ENCODE data around the gene GRID2.
A peak's percentile ranks its signal among the peaks of the same experiment; 100 is the strongest.

Gene GRID2

DNA sequence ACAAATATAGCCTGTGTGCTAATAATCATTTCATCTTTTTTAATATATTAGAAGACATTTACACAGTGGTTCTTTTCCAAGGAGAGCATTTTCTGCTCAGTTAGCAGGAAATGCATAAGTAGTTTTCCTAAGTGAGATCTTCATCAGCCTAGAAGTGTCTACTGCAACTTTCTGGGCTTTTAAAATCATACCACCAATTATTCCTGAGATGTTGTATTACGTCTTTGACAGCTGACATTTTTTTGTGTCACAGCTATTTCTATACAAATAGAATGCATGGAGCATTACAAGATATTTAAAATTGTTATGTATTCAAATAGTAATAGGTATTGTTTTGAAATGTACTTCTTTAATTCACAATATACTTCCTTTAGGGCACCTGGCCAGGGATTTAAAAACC lies 158.0 kb downstream of the GRID2 start:
- H3K36me3 ChIP-seq (ENCODE audit: control insufficient read depth, insufficient read depth, low read length) = no peaks in the 10 kb centered on the region
- H3K4me1 ChIP-seq (ENCODE audit: control insufficient read depth, insufficient read depth, low read length) = peaks cover 58% of the 10 kb centered on the region
- no peak overlapping the region for H3K4me3 ChIP-seq (ENCODE audit: low read depth, low read length)
- no peaks in the 10 kb centered on the region for H3K9me3 ChIP-seq (ENCODE audit: control insufficient read depth, insufficient read depth, low read depth, low read length)
- no peak overlapping the region for H3K27ac ChIP-seq (ENCODE audit: low read depth, low read length)
- H3K9ac ChIP-seq (ENCODE audit: low read length) = no peak overlapping the region
- no peaks in the 10 kb centered on the region for H3K27me3 ChIP-seq (ENCODE audit: control insufficient read depth, insufficient read depth, low read length)

DNA sequence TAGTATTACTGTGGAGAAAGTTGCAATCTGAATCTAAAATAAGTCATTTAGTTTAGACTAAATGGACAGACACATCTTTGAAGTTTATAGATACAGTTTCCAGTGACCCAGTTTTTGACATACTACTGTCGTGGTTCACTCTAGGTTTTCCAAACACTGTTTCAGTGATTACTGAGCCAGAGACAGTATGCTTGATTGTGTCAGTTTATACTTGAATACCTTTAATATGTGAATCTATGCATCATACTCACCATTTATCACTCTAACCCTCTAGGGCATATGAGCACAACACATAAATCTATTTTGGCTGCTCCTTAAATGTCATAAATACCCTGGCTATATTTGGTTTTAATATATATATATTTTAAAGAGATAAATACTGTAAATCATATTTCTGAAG lies 173.5 kb downstream of the GRID2 start:
- Histone ChIP-seq H3K9me3 (ENCODE audit: control insufficient read depth, insufficient read depth, low read depth, low read length) (no peaks in the 10 kb centered on the region), H3K27ac (ENCODE audit: low read depth, low read length) (no peak overlapping the region), H3K36me3 (ENCODE audit: control insufficient read depth, insufficient read depth, low read length) (no peaks in the 10 kb centered on the region), H3K27me3 (ENCODE audit: control insufficient read depth, insufficient read depth, low read length) (no peaks in the 10 kb centered on the region), H3K9ac (ENCODE audit: low read length) (no peak overlapping the region), H3K4me3 (ENCODE audit: low read depth, low read length) (no peak overlapping the region), H3K4me1 (ENCODE audit: control insufficient read depth, insufficient read depth, low read length) (peaks cover 39% of the 10 kb centered on the region)

DNA sequence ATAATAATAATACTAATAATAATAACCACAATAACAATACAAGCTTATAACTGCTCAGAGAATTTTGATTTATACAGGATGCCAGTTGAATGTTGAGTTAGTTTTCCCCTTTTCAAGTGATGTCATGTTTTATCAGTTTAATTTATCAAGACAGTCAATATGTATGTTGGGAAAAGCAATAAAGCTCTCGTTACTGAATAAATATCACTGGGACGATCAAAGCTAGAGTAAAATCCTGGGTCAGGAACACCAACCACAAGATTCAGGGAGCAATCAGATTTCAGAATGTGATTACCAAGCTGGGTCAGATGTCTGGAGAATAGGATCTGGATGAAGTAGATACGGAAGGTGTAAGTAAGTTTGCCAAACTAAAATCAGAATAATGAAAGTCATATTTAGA lies 179.6 kb downstream of the GRID2 start:
- Histone ChIP-seq H3K27me3 (ENCODE audit: control insufficient read depth, insufficient read depth, low read length) (no peaks in the 10 kb centered on the region), H3K27ac (ENCODE audit: low read depth, low read length) (no peak overlapping the region), H3K4me1 (ENCODE audit: control insufficient read depth, insufficient read depth, low read length) (peaks cover 46% of the 10 kb centered on the region), H3K9ac (ENCODE audit: low read length) (no peak overlapping the region), H3K9me3 (ENCODE audit: control insufficient read depth, insufficient read depth, low read depth, low read length) (no peaks in the 10 kb centered on the region), H3K36me3 (ENCODE audit: control insufficient read depth, insufficient read depth, low read length) (no peaks in the 10 kb centered on the region), H3K4me3 (ENCODE audit: low read depth, low read length) (no peak overlapping the region)

DNA sequence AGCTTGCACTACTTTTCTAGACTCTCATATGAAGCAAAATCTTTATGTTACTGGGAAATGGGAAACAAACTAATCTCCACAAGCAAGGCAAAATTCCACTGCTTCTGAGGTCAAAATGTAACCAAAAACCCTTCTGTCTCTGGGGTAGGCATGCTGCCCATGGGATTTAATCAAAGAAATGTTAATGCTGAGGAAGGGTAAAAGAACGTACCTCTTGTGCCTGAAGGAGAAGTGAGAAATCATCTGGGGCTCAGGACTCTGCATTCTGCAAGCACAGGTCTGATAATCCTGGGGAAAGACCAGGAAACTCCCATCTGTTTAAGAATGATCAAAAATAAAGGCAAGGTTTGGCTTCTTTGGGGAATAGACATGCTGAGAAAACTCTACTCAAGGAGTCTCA lies 184.7 kb downstream of the GRID2 start:
- Histone ChIP-seq H3K9ac (ENCODE audit: low read length) (no peak overlapping the region), H3K27me3 (ENCODE audit: control insufficient read depth, insufficient read depth, low read length) (no peaks in the 10 kb centered on the region), H3K9me3 (ENCODE audit: control insufficient read depth, insufficient read depth, low read depth, low read length) (no peaks in the 10 kb centered on the region), H3K4me3 (ENCODE audit: low read depth, low read length) (no peak overlapping the region), H3K4me1 (ENCODE audit: control insufficient read depth, insufficient read depth, low read length) (peaks cover 33% of the 10 kb centered on the region), H3K36me3 (ENCODE audit: control insufficient read depth, insufficient read depth, low read length) (no peaks in the 10 kb centered on the region), H3K27ac (ENCODE audit: low read depth, low read length) (peak overlapping the region; percentile 54; the same call in 1 of the 2 replicates)

DNA sequence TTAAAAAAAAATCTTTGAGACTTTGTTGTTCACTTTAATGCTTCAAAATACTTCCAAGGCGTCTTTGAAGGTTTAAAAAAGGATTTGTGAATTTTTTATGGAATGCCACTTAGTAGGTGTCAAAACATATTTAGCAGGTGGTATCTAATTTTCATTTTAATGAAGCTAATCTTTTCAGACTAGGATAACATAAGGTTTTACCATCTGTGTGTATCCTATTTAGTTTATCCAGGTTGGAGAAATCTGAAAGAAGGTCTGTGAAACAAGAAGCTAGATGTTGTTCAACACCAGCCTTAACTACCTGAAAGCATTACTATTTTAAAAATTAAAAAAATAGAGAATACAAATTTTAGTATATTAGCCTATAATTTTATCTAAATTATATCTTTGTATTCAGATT lies 193.4 kb downstream of the GRID2 start:
- no peaks in the 10 kb centered on the region for H3K27me3 ChIP-seq (ENCODE audit: control insufficient read depth, insufficient read depth, low read length)
- H3K4me1 ChIP-seq (ENCODE audit: control insufficient read depth, insufficient read depth, low read length) = peaks cover 19% of the 10 kb centered on the region
- H3K9me3 ChIP-seq (ENCODE audit: control insufficient read depth, insufficient read depth, low read depth, low read length) = no peaks in the 10 kb centered on the region
- H3K9ac ChIP-seq (ENCODE audit: low read length) = no peak overlapping the region
- H3K27ac ChIP-seq (ENCODE audit: low read depth, low read length) = no peak overlapping the region
- no peaks in the 10 kb centered on the region for H3K36me3 ChIP-seq (ENCODE audit: control insufficient read depth, insufficient read depth, low read length)
- H3K4me3 ChIP-seq (ENCODE audit: low read depth, low read length) = no peak overlapping the region

DNA sequence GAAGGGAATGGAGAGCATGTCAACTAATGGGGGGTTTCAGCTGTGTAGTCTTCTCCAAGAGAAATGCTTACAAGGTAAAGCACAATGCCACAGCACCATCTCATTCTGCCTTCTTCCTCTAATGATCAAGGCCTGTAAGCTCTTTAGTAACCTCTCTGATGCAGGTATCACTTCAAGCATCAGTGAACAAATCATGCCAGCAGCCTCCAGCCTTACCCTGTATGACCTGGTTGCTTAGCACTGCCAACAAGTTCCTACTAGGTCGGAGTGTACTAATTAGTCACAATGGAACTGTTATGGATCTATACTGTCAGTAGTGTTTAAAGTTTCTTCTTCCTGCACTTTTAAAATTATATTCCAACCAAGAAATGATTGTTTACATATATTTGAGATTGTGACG lies 197.7 kb downstream of the GRID2 start:
- Histone ChIP-seq H3K9me3 (ENCODE audit: control insufficient read depth, insufficient read depth, low read depth, low read length) (no peaks in the 10 kb centered on the region), H3K4me1 (ENCODE audit: control insufficient read depth, insufficient read depth, low read length) (peaks cover 46% of the 10 kb centered on the region), H3K27me3 (ENCODE audit: control insufficient read depth, insufficient read depth, low read length) (no peaks in the 10 kb centered on the region), H3K9ac (ENCODE audit: low read length) (no peak overlapping the region), H3K4me3 (ENCODE audit: low read depth, low read length) (no peak overlapping the region), H3K36me3 (ENCODE audit: control insufficient read depth, insufficient read depth, low read length) (no peaks in the 10 kb centered on the region), H3K27ac (ENCODE audit: low read depth, low read length) (no peak overlapping the region)

DNA sequence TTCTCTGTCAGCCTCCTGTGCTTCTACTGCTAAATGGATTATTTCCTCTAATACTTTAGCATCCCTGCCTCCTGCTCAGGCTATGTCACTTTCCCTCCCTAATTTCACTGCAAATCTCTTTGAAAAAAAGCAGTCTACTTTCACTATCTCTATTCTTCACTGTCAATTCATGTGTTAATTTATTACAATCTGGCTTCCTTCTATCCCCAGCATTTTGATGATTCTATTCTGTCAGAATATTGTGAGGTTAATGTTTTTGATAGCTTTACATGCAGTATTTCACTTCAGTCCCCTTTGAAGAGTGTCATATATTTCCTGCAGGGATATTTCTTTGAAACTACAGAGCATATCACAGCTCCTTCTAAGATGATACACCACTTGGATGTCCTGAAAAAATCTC lies 203.2 kb downstream of the GRID2 start:
- Histone ChIP-seq H3K27ac (ENCODE audit: low read depth, low read length) (no peak overlapping the region), H3K4me1 (ENCODE audit: control insufficient read depth, insufficient read depth, low read length) (peaks cover 46% of the 10 kb centered on the region), H3K9me3 (ENCODE audit: control insufficient read depth, insufficient read depth, low read depth, low read length) (no peaks in the 10 kb centered on the region), H3K36me3 (ENCODE audit: control insufficient read depth, insufficient read depth, low read length) (no peaks in the 10 kb centered on the region), H3K9ac (ENCODE audit: low read length) (no peak overlapping the region), H3K4me3 (ENCODE audit: low read depth, low read length) (no peak overlapping the region), H3K27me3 (ENCODE audit: control insufficient read depth, insufficient read depth, low read length) (no peaks in the 10 kb centered on the region)

DNA sequence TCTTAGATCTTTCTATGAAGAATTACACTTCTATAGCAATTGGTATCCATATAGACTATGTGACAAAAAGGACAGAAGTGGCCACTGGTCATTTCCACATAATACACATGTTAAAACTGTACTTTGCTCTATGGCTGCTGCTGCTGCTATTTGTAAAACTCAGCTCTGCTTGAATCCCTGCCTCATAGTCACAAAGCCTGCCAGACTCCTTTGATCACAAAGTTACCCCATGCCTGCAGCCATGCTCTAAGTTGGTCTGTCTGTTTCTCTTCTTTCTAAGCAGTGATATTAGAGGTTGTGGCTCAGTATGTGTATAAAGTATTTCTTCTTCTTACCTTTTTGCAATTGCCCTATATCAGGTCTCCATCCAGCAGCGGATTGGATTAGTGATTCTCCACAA lies 210.9 kb downstream of the GRID2 start:
- H3K4me1 ChIP-seq (ENCODE audit: control insufficient read depth, insufficient read depth, low read length) = peaks cover 52% of the 10 kb centered on the region
- H3K4me3 ChIP-seq (ENCODE audit: low read depth, low read length) = no peak overlapping the region
- no peaks in the 10 kb centered on the region for H3K27me3 ChIP-seq (ENCODE audit: control insufficient read depth, insufficient read depth, low read length)
- H3K9ac ChIP-seq (ENCODE audit: low read length) = no peak overlapping the region
- no peaks in the 10 kb centered on the region for H3K9me3 ChIP-seq (ENCODE audit: control insufficient read depth, insufficient read depth, low read depth, low read length)
- H3K36me3 ChIP-seq (ENCODE audit: control insufficient read depth, insufficient read depth, low read length) = no peaks in the 10 kb centered on the region
- H3K27ac ChIP-seq (ENCODE audit: low read depth, low read length) = no peak overlapping the region

DNA sequence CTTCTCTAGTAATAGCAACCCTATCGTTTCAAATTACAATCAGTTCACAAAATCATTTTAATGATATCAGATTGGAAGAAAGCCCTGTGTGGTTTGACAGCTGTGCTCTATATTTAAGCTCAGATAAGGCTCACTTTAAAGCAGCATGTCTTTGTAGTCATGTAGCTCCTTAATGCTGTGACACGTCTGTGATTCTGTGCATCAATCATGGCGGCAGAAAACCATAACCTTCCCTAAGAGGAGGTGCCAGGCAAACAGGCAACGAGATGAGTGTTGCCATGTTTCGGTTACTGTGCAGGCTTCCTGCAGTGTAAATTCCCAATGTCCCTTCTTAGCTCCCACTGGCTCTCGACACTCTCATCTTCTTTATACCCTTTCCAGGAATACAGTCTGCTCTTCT lies 212.7 kb downstream of the GRID2 start:
- H3K4me3 ChIP-seq (ENCODE audit: low read depth, low read length) = no peak overlapping the region
- no peak overlapping the region for H3K27ac ChIP-seq (ENCODE audit: low read depth, low read length)
- no peaks in the 10 kb centered on the region for H3K36me3 ChIP-seq (ENCODE audit: control insufficient read depth, insufficient read depth, low read length)
- H3K4me1 ChIP-seq (ENCODE audit: control insufficient read depth, insufficient read depth, low read length) = peaks cover 68% of the 10 kb centered on the region
- no peaks in the 10 kb centered on the region for H3K27me3 ChIP-seq (ENCODE audit: control insufficient read depth, insufficient read depth, low read length)
- no peak overlapping the region for H3K9ac ChIP-seq (ENCODE audit: low read length)
- no peaks in the 10 kb centered on the region for H3K9me3 ChIP-seq (ENCODE audit: control insufficient read depth, insufficient read depth, low read depth, low read length)

DNA sequence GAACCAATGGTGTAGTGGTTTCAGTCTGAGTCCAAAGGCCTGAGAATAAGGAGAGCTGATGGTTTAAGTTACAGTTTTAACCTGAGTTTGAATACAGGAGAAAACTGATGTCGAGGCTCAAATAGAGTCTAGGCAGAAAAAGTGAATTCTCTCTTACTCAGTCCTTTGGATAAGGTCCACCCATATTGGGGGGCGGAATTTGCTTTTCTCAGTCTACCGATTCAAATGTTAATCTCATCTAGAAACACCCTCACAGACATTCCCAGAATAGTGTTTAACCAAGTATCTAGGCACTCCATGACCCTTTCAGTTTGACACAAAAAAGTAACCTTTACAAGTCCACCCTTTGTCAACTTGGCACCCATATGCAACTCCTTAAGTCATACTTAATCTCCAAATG lies 216.0 kb downstream of the GRID2 start:
- Histone ChIP-seq H3K9ac (ENCODE audit: low read length) (no peak overlapping the region), H3K4me1 (ENCODE audit: control insufficient read depth, insufficient read depth, low read length) (peaks cover 76% of the 10 kb centered on the region), H3K27me3 (ENCODE audit: control insufficient read depth, insufficient read depth, low read length) (no peaks in the 10 kb centered on the region), H3K36me3 (ENCODE audit: control insufficient read depth, insufficient read depth, low read length) (no peaks in the 10 kb centered on the region), H3K9me3 (ENCODE audit: control insufficient read depth, insufficient read depth, low read depth, low read length) (no peaks in the 10 kb centered on the region), H3K27ac (ENCODE audit: low read depth, low read length) (peak overlapping the region; percentile 3; the same call in 1 of the 2 replicates), H3K4me3 (ENCODE audit: low read depth, low read length) (peak overlapping the region; percentile 23)

DNA sequence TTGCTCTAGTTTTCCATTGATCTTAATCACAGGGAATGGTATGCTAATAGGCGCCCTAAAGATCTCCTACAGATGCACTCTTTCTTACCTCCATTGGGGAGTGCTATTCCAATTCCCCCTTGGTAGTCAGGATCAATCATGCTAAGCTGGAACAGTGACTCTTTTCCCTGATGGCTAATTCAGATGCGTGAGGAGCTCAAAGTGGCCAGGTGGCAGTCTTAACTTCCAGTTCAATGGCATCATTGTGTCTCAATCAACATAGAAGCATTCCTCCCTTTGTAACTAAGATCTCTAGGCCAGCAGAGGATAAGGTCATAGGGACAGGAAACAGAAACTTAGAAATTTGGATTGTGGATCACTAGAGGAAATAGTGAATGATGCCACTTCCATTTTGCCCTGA lies 216.8 kb downstream of the GRID2 start:
- H3K4me3 ChIP-seq (ENCODE audit: low read depth, low read length) = peak overlapping the region; percentile 23; the same call in 1 of the 2 replicates
- peaks cover 73% of the 10 kb centered on the region for H3K4me1 ChIP-seq (ENCODE audit: control insufficient read depth, insufficient read depth, low read length)

DNA sequence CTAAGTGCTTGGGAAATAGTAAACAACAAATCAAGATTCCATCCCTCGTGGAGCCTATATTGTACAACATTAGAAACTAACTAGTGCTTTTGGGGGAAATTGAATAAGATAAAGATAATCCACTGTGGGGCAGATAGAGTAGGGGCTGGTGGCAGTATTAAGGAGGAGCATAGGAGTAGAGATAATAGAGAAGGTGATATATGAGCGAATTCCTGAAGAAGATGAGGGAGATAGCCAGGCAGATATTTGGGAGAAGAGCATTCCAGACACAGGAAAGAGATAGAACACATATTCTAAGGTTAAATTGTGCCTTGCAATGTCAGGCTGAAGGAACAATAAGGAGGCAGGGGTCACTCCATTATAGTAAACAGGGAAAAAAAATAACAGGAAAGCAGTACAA lies 218.2 kb downstream of the GRID2 start:
- no peaks in the 10 kb centered on the region for H3K36me3 ChIP-seq (ENCODE audit: control insufficient read depth, insufficient read depth, low read length)
- H3K9ac ChIP-seq (ENCODE audit: low read length) = peak overlapping the region; percentile 16
- H3K9me3 ChIP-seq (ENCODE audit: control insufficient read depth, insufficient read depth, low read depth, low read length) = no peaks in the 10 kb centered on the region
- peaks cover 63% of the 10 kb centered on the region for H3K4me1 ChIP-seq (ENCODE audit: control insufficient read depth, insufficient read depth, low read length)
- no peak overlapping the region for H3K4me3 ChIP-seq (ENCODE audit: low read depth, low read length)
- no peaks in the 10 kb centered on the region for H3K27me3 ChIP-seq (ENCODE audit: control insufficient read depth, insufficient read depth, low read length)
- H3K27ac ChIP-seq (ENCODE audit: low read depth, low read length) = peak overlapping the region; percentile 58

More for the DNA sequence above, 216.8 kb downstream of the GRID2 start:
- Histone ChIP-seq H3K36me3 (ENCODE audit: control insufficient read depth, insufficient read depth, low read length) (no peaks in the 10 kb centered on the region), H3K27me3 (ENCODE audit: control insufficient read depth, insufficient read depth, low read length) (no peaks in the 10 kb centered on the region), H3K9me3 (ENCODE audit: control insufficient read depth, insufficient read depth, low read depth, low read length) (no peaks in the 10 kb centered on the region), H3K27ac (ENCODE audit: low read depth, low read length) (peak overlapping the region; percentile 17; the same call in 1 of the 2 replicates), H3K9ac (ENCODE audit: low read length) (no peak overlapping the region)
